Immature natural killer cell (primary cell): ENCODE results near the gene NKD1. TPM values are rescaled to one million over a fixed set of nuclear protein-coding genes. Genes with fewer than 3 reads are reported as not detected.

Source experiments
- DNase-seq, 3 donors: peaks; one replicate each; pipeline ENCODE4 v3.0.0; 2022; ENCODE audit warnings: mixed read lengths in 1 of 3
- H3K27ac Mint-ChIP-seq, 6 donors: one replicate each; pipeline ENCODE4 v1.8.0; 2020; ENCODE audit warnings: mixed read lengths in 6 of 6, mild to moderate bottlenecking in 5 of 6, inconsistent platforms in 4 of 6, moderate library complexity in 3 of 6
- H3K27me3 Mint-ChIP-seq, 3 donors: one replicate each; pipeline ENCODE4 v1.8.0; 2020 to 2021; ENCODE audit warnings: low read depth in 3 of 3, mild to moderate bottlenecking in 3 of 3, mixed read lengths in 3 of 3, moderate library complexity in 3 of 3, inconsistent platforms in 1 of 3
- H3K36me3 Mint-ChIP-seq, 3 donors: one replicate each; pipeline ENCODE4 v1.8.0; 2020; ENCODE audit warnings: mixed read lengths in 3 of 3, inconsistent platforms in 2 of 3, mild to moderate bottlenecking in 2 of 3
- H3K4me1 Mint-ChIP-seq, 2 donors: one replicate each; pipeline ENCODE4 v1.8.0; 2020; ENCODE audit warnings: inconsistent platforms in 2 of 2, mild to moderate bottlenecking in 2 of 2, mixed read lengths in 2 of 2, moderate library complexity in 1 of 2
- H3K4me3 Mint-ChIP-seq, 5 donors: one replicate each; pipeline ENCODE4 v1.8.0; 2020; ENCODE audit warnings: mild to moderate bottlenecking in 5 of 5, mixed read lengths in 5 of 5, inconsistent platforms in 3 of 5, moderate library complexity in 3 of 5
- H3K9me3 Mint-ChIP-seq, 6 donors: one replicate each; pipeline ENCODE4 v1.8.0; 2020; ENCODE audit warnings: mild to moderate bottlenecking in 6 of 6, mixed read lengths in 6 of 6, inconsistent platforms in 4 of 6, moderate library complexity in 3 of 6
- polyA plus RNA-seq, 3 donors: library from polyadenylated mRNA; unstranded; fragments of 300-500 nt; fragmentation: Illumina TruSeq; gene quantifications; one replicate each; pipeline ENCODE4 v1.2.3, GENCODE V29; 2021

Gene NKD1
- polyA plus RNA-seq, 3 donors from 2014 or later, result not detected

GRCh38 chr16:50550035-50550434 is 1.8 kb downstream of the NKD1 start:
- Mint-ChIP-seq H3K4me1 (peaks cover 6 to 10% of the 10 kb centered on the region in 2 donors), H3K4me3 (peak overlapping the region in 4 of 5 donors; percentile 44 to 73 (median 62)), H3K27me3 (peaks cover 11 to 21% (median 11%) of the 10 kb centered on the region in 3 donors), H3K36me3 (peaks cover 0 to 3% (median 0%) of the 10 kb centered on the region in 3 donors), H3K27ac (no peak overlapping the region), H3K9me3 (no peaks in the 10 kb centered on the region)
- DNase-seq, result no peak

DNA sequence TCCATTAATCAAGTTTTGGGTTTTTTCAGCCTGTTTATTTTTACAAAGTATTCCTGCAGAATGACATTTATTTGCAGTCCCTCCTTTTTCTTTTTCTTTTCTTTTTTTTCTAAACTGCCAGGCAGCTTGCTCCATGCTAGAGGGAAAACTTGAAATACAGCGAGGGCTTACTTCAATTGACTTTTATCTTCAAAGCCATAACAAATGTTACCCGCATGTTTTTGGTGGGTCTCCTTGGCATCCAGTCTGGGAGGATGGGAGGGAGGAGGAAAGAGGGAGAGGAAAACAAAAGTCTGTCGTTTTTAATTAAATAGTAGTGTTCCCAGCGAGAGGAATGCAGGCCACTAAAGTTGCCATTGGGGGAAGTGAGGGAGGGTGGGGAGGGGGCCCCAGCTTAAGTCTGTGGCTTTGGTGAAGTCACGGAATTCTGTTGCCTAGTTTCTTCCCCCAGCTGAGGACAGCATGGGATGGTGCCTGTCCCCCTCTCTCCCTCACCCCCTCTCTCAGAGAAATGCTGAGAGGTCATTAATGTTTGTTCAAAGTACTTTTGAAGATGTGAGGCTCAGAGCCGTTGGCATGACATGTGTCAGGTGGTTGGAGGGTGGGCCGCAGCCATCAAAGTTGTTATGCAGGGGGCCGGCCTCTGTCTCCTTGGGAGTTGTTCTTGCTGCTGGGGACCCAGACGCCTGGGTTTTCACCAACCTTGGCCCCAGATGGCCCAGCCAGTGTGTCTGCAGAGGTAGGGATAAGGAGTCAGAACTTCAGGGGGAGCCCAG is 2.9 kb downstream of the NKD1 start:
- no peak for DNase-seq
- H3K4me1 Mint-ChIP-seq, result peaks cover 6 to 10% of the 10 kb centered on the region in 2 donors
- peak overlapping the region in 1 of 5 donors; percentile 69 for H3K4me3 Mint-ChIP-seq
- peaks cover 0 to 3% (median 0%) of the 10 kb centered on the region in 3 donors for H3K36me3 Mint-ChIP-seq
- H3K27me3 Mint-ChIP-seq, result peaks cover 11 to 19% (median 11%) of the 10 kb centered on the region in 3 donors
- H3K27ac Mint-ChIP-seq, result no peak overlapping the region
- H3K9me3 Mint-ChIP-seq, result no peaks in the 10 kb centered on the region

- peaks cover 0 to 6% of the 10 kb centered on the region in 2 donors for H3K4me1 Mint-ChIP-seq
- peaks cover 7 to 9% (median 7%) of the 10 kb centered on the region in 3 donors for H3K27me3 Mint-ChIP-seq
- DNase-seq, result no peak
- no peak overlapping the region for H3K4me3 Mint-ChIP-seq
- no peak overlapping the region for H3K27ac Mint-ChIP-seq
- H3K36me3 Mint-ChIP-seq, result peaks cover 0 to 3% (median 0%) of the 10 kb centered on the region in 3 donors
- no peaks in the 10 kb centered on the region for H3K9me3 Mint-ChIP-seq
Observed at GRCh38 chr16:50552476-50553101, 4.4 kb downstream of the NKD1 start.

DNA sequence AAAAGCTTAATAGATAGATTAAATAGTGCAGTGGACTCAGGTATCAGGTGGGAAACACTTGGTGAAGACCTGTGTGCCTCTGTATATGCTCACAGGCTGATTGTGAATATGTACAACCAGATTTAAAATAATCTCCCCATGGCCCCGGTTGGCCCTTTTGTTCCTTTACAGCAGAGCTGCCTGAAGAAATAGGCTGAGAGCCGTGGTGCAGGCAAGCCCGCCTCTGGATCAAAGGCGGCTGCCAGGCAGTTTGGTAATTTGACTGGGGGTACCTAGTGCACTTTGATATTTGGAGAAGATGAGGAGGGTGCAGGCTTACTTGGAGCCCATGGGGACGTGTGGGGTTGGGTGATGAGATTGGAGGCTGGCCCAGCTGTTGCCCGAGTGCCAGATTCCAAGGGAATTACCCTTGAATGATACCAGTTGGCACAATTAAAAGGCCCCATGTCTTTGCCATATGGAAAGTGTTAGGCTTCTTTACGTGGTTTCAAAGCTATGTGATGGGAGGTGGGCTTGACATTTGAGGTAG is 5.0 kb downstream of the NKD1 start:
- H3K27ac Mint-ChIP-seq, result no peak overlapping the region
- no peaks in the 10 kb centered on the region for H3K9me3 Mint-ChIP-seq
- no peak overlapping the region for H3K4me3 Mint-ChIP-seq
- peaks cover 6 to 8% (median 6%) of the 10 kb centered on the region in 3 donors for H3K27me3 Mint-ChIP-seq
- H3K36me3 Mint-ChIP-seq, result peaks cover 0 to 3% (median 0%) of the 10 kb centered on the region in 3 donors
- H3K4me1 Mint-ChIP-seq, result peaks cover 0 to 6% of the 10 kb centered on the region in 2 donors
- DNase-seq, result no peak

DNA sequence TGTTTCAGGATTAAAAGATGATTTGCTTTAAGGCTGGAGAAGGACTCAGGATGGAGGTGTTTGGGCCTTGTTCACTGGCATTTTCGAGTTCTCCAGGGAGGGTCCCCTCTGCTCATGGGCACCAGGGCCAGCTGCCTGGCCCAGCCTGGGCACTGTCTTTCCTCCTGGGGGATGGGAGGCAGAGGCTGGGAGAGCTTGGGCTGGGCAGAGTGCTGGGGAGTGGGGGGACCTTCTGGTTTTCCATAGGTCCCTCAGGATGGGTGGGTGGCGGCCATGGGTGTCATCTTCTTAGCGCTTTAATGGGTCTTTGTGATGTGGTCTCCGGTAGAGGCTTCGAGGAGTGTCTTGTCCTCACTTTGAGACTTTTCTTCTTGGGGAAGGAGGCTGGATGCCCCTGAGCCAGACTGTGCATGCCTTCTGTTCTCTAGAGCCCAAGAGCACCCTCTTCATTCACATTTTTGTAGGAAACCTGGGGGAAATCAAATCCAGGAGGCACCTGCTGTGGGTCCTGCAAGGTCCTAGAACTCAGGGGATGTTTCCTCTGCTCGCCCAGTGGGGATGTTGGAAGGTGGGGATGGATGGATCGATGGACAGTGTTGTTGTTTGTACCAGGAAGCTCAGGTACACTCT is 5.7 kb downstream of the NKD1 start:
- no peak for DNase-seq
- Mint-ChIP-seq H3K27ac (no peak overlapping the region), H3K4me3 (no peak overlapping the region), H3K4me1 (peaks cover 0 to 4% of the 10 kb centered on the region in 2 donors), H3K36me3 (peaks cover 0 to 3% (median 0%) of the 10 kb centered on the region in 3 donors), H3K9me3 (peaks cover 0 to under 1% (median 0%) of the 10 kb centered on the region in 6 donors), H3K27me3 (peaks cover 6 to 9% (median 6%) of the 10 kb centered on the region in 3 donors)

DNA sequence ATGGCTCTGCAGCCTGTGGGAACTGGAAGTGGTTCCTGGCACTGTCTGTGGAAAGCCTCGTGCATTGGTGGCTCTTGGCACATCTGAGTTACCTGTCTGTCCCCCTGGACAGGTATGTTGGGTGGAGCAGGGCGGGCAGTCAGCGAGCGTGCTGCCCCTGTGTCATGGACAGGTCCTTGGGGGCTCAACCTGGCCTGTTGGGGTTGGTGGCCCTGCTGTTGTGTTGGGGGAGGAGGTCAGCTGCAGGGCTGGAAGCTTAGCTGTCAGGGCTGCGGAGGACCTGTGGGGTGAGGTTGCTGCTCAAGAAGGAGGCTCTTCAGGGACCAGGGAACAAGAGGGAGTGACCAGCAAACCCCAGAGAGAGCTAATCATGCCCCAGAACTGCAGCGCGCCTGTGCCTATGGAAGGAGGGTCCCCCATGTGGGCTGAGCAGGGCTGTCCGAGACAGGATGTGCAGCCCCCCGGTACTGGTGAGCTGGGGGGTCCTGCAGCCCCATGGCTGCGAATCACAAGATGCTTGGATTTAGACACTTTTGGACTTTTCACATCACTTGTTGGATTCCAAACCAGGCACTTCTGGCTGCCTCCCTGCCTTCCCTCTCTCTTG is 7.2 kb downstream of the NKD1 start:
- Mint-ChIP-seq H3K36me3 (peaks cover 0 to 3% (median 0%) of the 10 kb centered on the region in 3 donors), H3K27ac (no peak overlapping the region), H3K4me3 (no peak overlapping the region), H3K27me3 (peaks cover 2 to 9% (median 8%) of the 10 kb centered on the region in 3 donors), H3K4me1 (no peaks in the 10 kb centered on the region), H3K9me3 (peaks cover 0 to 2% (median 0%) of the 10 kb centered on the region in 6 donors)
- DNase-seq, result no peak

- H3K27me3 Mint-ChIP-seq, result peaks cover 2 to 9% (median 8%) of the 10 kb centered on the region in 3 donors
- peaks cover 0 to 3% (median 0%) of the 10 kb centered on the region in 3 donors for H3K36me3 Mint-ChIP-seq
- H3K9me3 Mint-ChIP-seq, result peaks cover 0 to 2% (median 0%) of the 10 kb centered on the region in 6 donors
- no peak for DNase-seq
- H3K4me1 Mint-ChIP-seq, result no peaks in the 10 kb centered on the region
- no peak overlapping the region for H3K27ac Mint-ChIP-seq
- no peak overlapping the region for H3K4me3 Mint-ChIP-seq
Observed at GRCh38 chr16:50555952-50556673, 7.9 kb downstream of the NKD1 start.

DNA sequence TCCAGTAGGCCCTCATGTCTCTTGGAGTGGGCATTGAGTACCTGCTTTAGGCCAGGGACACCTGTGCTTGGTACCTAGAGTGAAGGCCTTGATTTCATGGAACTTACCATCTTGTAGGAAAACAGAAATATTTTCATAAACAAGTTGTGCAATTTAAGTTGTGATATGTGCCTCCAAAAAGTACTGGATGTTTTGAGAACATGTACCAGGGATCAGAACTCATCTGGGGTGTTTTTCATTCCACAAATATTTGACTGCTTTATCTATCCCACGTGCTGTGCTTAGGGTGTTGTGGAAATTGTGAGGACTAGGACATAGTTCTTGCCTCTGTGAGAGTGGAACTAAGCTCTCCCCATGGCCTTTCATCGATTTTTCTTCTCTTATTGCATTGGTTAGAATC is 8.8 kb downstream of the NKD1 start:
- Mint-ChIP-seq H3K36me3 (peaks cover 0 to 3% (median 0%) of the 10 kb centered on the region in 3 donors), H3K4me3 (no peak overlapping the region), H3K4me1 (no peaks in the 10 kb centered on the region)

DNA sequence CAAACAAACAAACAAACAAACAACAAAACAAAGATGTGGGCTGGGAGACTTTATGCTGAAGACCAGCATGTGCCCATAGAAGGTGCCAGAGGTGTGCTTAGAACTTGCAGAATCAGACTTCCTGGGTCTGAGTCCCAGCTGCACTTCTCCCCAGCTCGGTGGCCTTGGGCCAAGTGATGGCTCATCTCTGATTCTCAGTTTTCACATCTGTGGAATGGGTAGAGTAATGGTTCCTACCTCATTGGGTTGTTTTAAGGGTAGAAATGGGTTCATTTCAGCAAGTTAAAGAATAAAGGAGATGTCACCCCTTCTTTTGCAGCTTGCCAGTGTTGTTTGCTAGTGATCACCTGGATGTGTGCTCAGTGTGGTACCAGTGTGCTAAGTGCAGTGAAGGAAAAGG is 10.7 kb downstream of the NKD1 start:
- Mint-ChIP-seq H3K27ac (no peak overlapping the region), H3K36me3 (no peaks in the 10 kb centered on the region), H3K4me1 (no peaks in the 10 kb centered on the region), H3K4me3 (no peak overlapping the region), H3K9me3 (peaks cover 0 to 5% (median 4%) of the 10 kb centered on the region in 6 donors), H3K27me3 (peaks cover 4 to 7% (median 6%) of the 10 kb centered on the region in 3 donors)
- no peak for DNase-seq

More for the DNA sequence above, 8.8 kb downstream of the NKD1 start:
- Mint-ChIP-seq H3K27ac (no peak overlapping the region), H3K27me3 (peaks cover 2 to 9% (median 8%) of the 10 kb centered on the region in 3 donors), H3K9me3 (peaks cover 0 to 5% (median 4%) of the 10 kb centered on the region in 6 donors)
- DNase-seq, result no peak

DNA sequence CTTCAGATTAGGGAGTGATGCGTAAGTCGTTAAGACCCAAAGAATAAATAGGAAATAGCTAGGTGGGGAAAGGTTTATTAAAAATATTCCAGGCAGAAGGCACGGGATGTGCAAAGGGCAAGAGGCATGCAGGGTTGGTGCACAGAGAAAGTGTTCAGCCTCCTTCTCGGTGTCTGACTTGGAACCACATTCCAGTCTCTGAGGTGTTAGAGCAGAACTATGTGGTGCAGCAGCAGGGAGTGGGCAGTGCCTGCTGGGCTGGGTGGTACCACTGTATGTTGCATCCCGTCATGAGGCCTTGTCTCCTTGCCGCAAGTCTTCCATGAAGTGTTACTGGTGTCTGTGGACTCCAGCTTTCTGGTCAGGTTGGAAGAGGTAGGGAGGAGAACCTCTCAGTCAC is 11.1 kb downstream of the NKD1 start:
- no peak for DNase-seq
- Mint-ChIP-seq H3K4me1 (peaks cover 0 to 1% of the 10 kb centered on the region in 2 donors), H3K4me3 (no peak overlapping the region), H3K9me3 (peaks cover 0 to 5% (median 4%) of the 10 kb centered on the region in 6 donors), H3K27me3 (peaks cover 4 to 7% (median 4%) of the 10 kb centered on the region in 3 donors), H3K36me3 (no peaks in the 10 kb centered on the region), H3K27ac (no peak overlapping the region)

DNA sequence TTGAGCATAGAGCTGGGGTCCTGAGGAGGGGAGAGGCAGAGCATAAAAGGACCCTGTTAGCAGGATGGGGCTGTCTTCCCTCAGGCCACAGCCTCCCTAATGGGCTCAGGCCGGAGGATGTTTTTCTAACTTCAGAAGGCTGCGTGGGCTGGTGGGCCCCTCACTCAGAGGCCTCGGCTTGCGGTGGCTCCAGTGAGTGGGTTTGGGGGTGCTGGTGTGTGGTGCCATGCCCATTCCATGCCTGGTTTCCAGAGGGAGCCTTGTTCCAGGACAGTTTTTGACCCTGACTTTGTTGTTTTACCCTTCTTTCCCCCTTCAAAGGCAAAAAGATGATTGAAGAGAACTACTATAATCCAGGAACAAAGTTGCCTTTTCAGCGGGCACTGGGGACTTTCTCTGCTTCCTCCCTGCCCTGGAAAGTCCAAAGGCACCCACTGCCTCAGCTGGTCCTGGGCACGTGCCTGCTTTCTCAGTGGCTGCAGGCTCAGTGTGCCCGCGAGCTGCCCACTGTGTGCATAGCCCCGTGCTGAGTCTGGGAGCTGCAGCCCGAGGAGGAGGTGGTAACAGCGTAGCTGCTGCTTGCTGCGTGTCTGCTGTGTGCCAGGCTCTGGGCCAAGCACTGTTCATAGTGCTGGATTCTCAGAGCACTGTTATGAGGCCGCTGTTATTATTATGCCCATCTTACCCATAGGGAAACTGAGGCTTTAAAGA is 11.8 kb downstream of the NKD1 start:
- H3K36me3 Mint-ChIP-seq, result no peaks in the 10 kb centered on the region

More for the DNA sequence above, 11.8 kb downstream of the NKD1 start:
- peaks cover 0 to 5% (median 4%) of the 10 kb centered on the region in 6 donors for H3K9me3 Mint-ChIP-seq
- no peak overlapping the region for H3K27ac Mint-ChIP-seq
- H3K4me3 Mint-ChIP-seq, result no peak overlapping the region
- H3K27me3 Mint-ChIP-seq, result peaks cover 3 to 7% (median 4%) of the 10 kb centered on the region in 3 donors
- peaks cover 0 to 1% of the 10 kb centered on the region in 2 donors for H3K4me1 Mint-ChIP-seq
- no peak for DNase-seq
